ENCODE data around the gene AADAT.

The AADAT gene

GRCh38 chr4:170087163-170087700 lies 2.5 kb downstream of the AADAT start:
- H3K36me3 ChIP-seq (ENCODE audit: control insufficient read depth, insufficient read depth, low read length): no peaks in the 10 kb centered on the region
- peaks cover 6% of the 10 kb centered on the region for H3K4me1 ChIP-seq (ENCODE audit: control insufficient read depth, insufficient read depth, low read length)
- H3K9ac ChIP-seq (ENCODE audit: low read length): no peak overlapping the region
- no peaks in the 10 kb centered on the region for H3K9me3 ChIP-seq (ENCODE audit: control insufficient read depth, low read length)
- no peaks in the 10 kb centered on the region for H3K27me3 ChIP-seq (ENCODE audit: control insufficient read depth, insufficient read depth, low read length)
- no peak overlapping the region for H3K4me3 ChIP-seq (ENCODE audit: low read length)

DNA sequence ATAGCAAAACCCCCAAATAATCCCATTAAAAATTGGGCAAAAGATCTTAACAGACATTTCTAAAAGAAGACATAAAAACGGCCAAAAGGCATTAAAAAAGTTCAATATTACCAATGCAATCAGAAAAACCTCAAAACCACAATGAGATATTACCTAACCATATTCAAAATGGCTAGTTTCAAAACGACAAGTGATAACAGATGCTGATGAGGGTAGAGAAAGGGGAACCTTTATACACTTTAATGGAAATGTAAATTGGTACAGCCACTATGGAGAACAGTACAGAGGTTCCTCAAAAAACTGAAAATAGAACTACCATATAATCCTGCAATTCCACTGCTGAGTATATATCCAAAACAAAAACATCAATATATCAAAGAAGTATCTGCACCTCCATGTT lies 6.2 kb downstream of the AADAT start:
- Histone ChIP-seq H3K4me1 (ENCODE audit: control insufficient read depth, insufficient read depth, low read length) (no peaks in the 10 kb centered on the region), H3K27me3 (ENCODE audit: control insufficient read depth, insufficient read depth, low read length) (no peaks in the 10 kb centered on the region), H3K9ac (ENCODE audit: low read length) (no peak overlapping the region), H3K4me3 (ENCODE audit: low read length) (no peak overlapping the region), H3K36me3 (ENCODE audit: control insufficient read depth, insufficient read depth, low read length) (no peaks in the 10 kb centered on the region), H3K9me3 (ENCODE audit: control insufficient read depth, low read length) (no peaks in the 10 kb centered on the region)

- Histone ChIP-seq H3K27me3 (ENCODE audit: control insufficient read depth, insufficient read depth, low read length) (no peaks in the 10 kb centered on the region), H3K4me1 (ENCODE audit: control insufficient read depth, insufficient read depth, low read length) (no peaks in the 10 kb centered on the region), H3K9ac (ENCODE audit: low read length) (no peak overlapping the region), H3K4me3 (ENCODE audit: low read length) (no peak overlapping the region), H3K9me3 (ENCODE audit: control insufficient read depth, low read length) (no peaks in the 10 kb centered on the region), H3K36me3 (ENCODE audit: control insufficient read depth, insufficient read depth, low read length) (no peaks in the 10 kb centered on the region)
Observed at GRCh38 chr4:170080496-170080895, 9.3 kb downstream of the AADAT start.

- Histone ChIP-seq H3K4me1 (ENCODE audit: control insufficient read depth, insufficient read depth, low read length) (no peaks in the 10 kb centered on the region), H3K9me3 (ENCODE audit: control insufficient read depth, low read length) (no peaks in the 10 kb centered on the region), H3K27me3 (ENCODE audit: control insufficient read depth, insufficient read depth, low read length) (no peaks in the 10 kb centered on the region), H3K4me3 (ENCODE audit: low read length) (no peak overlapping the region), H3K9ac (ENCODE audit: low read length) (no peak overlapping the region), H3K36me3 (ENCODE audit: control insufficient read depth, insufficient read depth, low read length) (no peaks in the 10 kb centered on the region)
Observed at GRCh38 chr4:170079981-170080380, 9.8 kb downstream of the AADAT start.

- Histone ChIP-seq H3K4me1 (ENCODE audit: control insufficient read depth, insufficient read depth, low read length) (no peaks in the 10 kb centered on the region), H3K9ac (ENCODE audit: low read length) (no peak overlapping the region), H3K27me3 (ENCODE audit: control insufficient read depth, insufficient read depth, low read length) (no peaks in the 10 kb centered on the region), H3K4me3 (ENCODE audit: low read length) (no peak overlapping the region), H3K9me3 (ENCODE audit: control insufficient read depth, low read length) (no peaks in the 10 kb centered on the region), H3K36me3 (ENCODE audit: control insufficient read depth, insufficient read depth, low read length) (no peaks in the 10 kb centered on the region)
Observed at GRCh38 chr4:170071196-170071595, 18.6 kb downstream of the AADAT start.

DNA sequence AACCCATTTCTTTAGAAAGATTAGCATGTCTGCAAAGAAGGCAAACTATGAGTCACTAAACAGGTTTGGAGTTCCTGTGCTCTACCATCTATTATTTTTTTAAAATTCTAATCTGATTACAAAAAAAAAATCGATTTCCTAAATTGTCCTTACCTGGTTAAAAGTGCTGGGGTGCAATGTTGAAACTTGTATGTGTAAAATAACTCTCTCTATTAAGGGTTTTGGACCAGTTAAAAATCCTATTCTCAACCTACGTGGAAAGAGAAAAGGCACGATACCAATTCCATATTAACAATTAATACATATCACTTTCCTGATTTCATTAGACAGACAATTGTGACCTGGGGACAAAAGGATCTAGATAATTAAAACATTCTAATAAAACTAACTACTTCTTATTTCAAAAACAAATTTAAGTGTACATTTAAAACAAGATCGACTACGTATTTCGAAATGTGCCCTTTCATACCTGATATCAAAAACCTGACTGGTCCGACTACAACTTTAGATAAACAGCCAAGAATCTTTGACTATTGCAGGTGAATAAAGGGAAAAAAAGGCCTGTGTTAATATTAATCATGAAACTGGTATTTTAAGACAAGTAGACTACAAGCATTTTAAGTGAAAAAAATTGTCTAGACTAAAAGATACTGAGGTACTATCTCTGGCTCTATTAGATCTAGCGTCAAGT lies 21.2 kb downstream of the AADAT start:
- Histone ChIP-seq H3K27me3 (ENCODE audit: control insufficient read depth, insufficient read depth, low read length) (no peaks in the 10 kb centered on the region), H3K4me3 (ENCODE audit: low read length) (no peak overlapping the region), H3K4me1 (ENCODE audit: control insufficient read depth, insufficient read depth, low read length) (no peaks in the 10 kb centered on the region), H3K36me3 (ENCODE audit: control insufficient read depth, insufficient read depth, low read length) (no peaks in the 10 kb centered on the region), H3K9me3 (ENCODE audit: control insufficient read depth, low read length) (no peaks in the 10 kb centered on the region), H3K9ac (ENCODE audit: low read length) (no peak overlapping the region)

- no peak overlapping the region for H3K9ac ChIP-seq (ENCODE audit: low read length)
- no peaks in the 10 kb centered on the region for H3K4me1 ChIP-seq (ENCODE audit: control insufficient read depth, insufficient read depth, low read length)
- no peaks in the 10 kb centered on the region for H3K9me3 ChIP-seq (ENCODE audit: control insufficient read depth, low read length)
- H3K27me3 ChIP-seq (ENCODE audit: control insufficient read depth, insufficient read depth, low read length): no peaks in the 10 kb centered on the region
- H3K36me3 ChIP-seq (ENCODE audit: control insufficient read depth, insufficient read depth, low read length): no peaks in the 10 kb centered on the region
- H3K4me3 ChIP-seq (ENCODE audit: low read length): no peak overlapping the region
Observed at GRCh38 chr4:170059421-170059820, 30.3 kb downstream of the AADAT start.

- Histone ChIP-seq H3K36me3 (ENCODE audit: control insufficient read depth, insufficient read depth, low read length) (no peaks in the 10 kb centered on the region), H3K4me1 (ENCODE audit: control insufficient read depth, insufficient read depth, low read length) (no peaks in the 10 kb centered on the region), H3K9ac (ENCODE audit: low read length) (no peak overlapping the region), H3K9me3 (ENCODE audit: control insufficient read depth, low read length) (no peaks in the 10 kb centered on the region), H3K27me3 (ENCODE audit: control insufficient read depth, insufficient read depth, low read length) (no peaks in the 10 kb centered on the region), H3K4me3 (ENCODE audit: low read length) (no peak overlapping the region)
Observed at GRCh38 chr4:170058826-170059225, 30.9 kb downstream of the AADAT start.

DNA sequence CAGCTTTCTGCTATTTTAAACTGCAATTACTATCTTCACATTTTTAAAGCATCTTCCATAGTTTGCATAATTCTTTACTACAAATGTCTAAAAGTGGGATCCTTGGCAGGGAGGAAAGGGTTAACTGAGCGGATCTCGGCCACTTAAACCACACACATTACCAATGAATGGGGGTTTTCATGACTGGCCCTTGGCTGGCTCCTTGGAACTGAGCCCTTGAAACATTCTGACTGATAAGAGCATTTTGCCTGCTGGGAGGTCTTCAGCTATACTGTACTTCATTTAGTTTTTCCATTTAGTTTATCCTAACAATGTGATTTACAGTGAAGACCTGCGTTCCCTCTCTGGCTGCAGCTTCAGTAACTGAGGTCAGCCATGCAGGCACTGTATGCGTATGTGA lies 31.9 kb downstream of the AADAT start:
- H3K36me3 ChIP-seq (ENCODE audit: control insufficient read depth, insufficient read depth, low read length): no peaks in the 10 kb centered on the region
- no peak overlapping the region for H3K9ac ChIP-seq (ENCODE audit: low read length)
- no peaks in the 10 kb centered on the region for H3K27me3 ChIP-seq (ENCODE audit: control insufficient read depth, insufficient read depth, low read length)
- no peaks in the 10 kb centered on the region for H3K9me3 ChIP-seq (ENCODE audit: control insufficient read depth, low read length)
- no peak overlapping the region for H3K4me3 ChIP-seq (ENCODE audit: low read length)
- no peaks in the 10 kb centered on the region for H3K4me1 ChIP-seq (ENCODE audit: control insufficient read depth, insufficient read depth, low read length)

DNA sequence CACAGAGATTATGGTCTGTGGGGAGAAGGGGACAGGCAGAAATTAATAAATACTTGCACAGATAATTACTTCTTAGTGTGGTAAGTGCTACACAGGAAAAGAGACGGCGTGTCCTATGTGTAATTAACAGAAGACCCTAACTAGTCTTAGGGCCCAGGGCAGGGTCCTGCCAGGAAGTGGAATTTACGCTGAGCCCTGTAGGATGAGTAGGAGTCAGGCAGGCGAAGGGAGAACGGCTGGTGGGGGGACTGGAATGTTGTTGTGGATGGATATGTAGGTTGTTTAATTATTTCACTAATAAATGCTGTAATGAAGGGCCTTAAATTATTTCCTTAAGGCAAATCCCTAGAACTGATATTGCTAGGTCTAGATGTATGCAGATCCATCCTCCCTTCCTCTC lies 36.8 kb downstream of the AADAT start:
- Histone ChIP-seq H3K4me1 (ENCODE audit: control insufficient read depth, insufficient read depth, low read length) (no peaks in the 10 kb centered on the region), H3K27me3 (ENCODE audit: control insufficient read depth, insufficient read depth, low read length) (no peaks in the 10 kb centered on the region), H3K36me3 (ENCODE audit: control insufficient read depth, insufficient read depth, low read length) (no peaks in the 10 kb centered on the region), H3K9me3 (ENCODE audit: control insufficient read depth, low read length) (no peaks in the 10 kb centered on the region), H3K9ac (ENCODE audit: low read length) (no peak overlapping the region), H3K4me3 (ENCODE audit: low read length) (no peak overlapping the region)

DNA sequence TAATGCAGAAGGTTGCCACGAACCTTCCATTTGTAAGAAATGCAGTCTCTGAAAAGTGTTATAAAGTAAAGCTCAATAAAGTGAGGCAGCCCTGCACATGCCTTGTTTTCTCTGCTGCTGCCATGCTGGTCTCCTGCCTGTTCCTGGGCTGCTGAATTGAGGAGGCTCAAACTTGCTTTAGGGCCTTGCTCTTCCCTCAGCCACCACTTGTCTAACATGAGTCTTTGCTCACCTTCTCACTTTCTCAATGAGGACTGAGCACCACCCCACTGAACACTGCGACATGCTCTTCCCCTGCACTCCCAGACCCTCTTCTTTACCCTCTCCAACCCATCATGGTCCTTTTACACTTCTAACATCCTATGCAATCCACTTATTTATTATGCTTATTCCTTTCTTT lies 38.4 kb downstream of the AADAT start:
- no peaks in the 10 kb centered on the region for H3K9me3 ChIP-seq (ENCODE audit: control insufficient read depth, low read length)
- no peaks in the 10 kb centered on the region for H3K27me3 ChIP-seq (ENCODE audit: control insufficient read depth, insufficient read depth, low read length)
- H3K36me3 ChIP-seq (ENCODE audit: control insufficient read depth, insufficient read depth, low read length): no peaks in the 10 kb centered on the region
- H3K9ac ChIP-seq (ENCODE audit: low read length): no peak overlapping the region
- no peaks in the 10 kb centered on the region for H3K4me1 ChIP-seq (ENCODE audit: control insufficient read depth, insufficient read depth, low read length)
- no peak overlapping the region for H3K4me3 ChIP-seq (ENCODE audit: low read length)

GRCh38 chr4:170049766-170050165 lies 40.0 kb downstream of the AADAT start:
- H3K4me1 ChIP-seq (ENCODE audit: control insufficient read depth, insufficient read depth, low read length): no peaks in the 10 kb centered on the region
- H3K9me3 ChIP-seq (ENCODE audit: control insufficient read depth, low read length): no peaks in the 10 kb centered on the region
- no peaks in the 10 kb centered on the region for H3K36me3 ChIP-seq (ENCODE audit: control insufficient read depth, insufficient read depth, low read length)
- H3K4me3 ChIP-seq (ENCODE audit: low read length): no peak overlapping the region
- no peak overlapping the region for H3K9ac ChIP-seq (ENCODE audit: low read length)
- H3K27me3 ChIP-seq (ENCODE audit: control insufficient read depth, insufficient read depth, low read length): no peaks in the 10 kb centered on the region

All from mucosa of stomach (tissue), 1 donor.